Measurements from ENCODE around the gene SPRED2. TPM values are rescaled to one million over a fixed set of nuclear protein-coding genes. Genes with fewer than 3 reads are reported as not detected.
A peak's percentile ranks its signal among the peaks of the same experiment; 100 is the strongest.

SPRED2 gene
- total and polyA plus RNA-seq, 12 donors = 10.2 to 20.7 (median 17.0) TPM

- 65 to 68% methylated on average over 5 of the region's 5 CpGs for WGBS, 2 donors
- H3K27ac ChIP-seq = peak overlapping the region in 5 of 10 donors; percentile 9 to 62 (median 19)
- no peaks in the 10 kb centered on the region for H3K36me3 ChIP-seq
- DNase-seq = no peak
- intact Hi-C loops (cut with DNase I) = no loop called here
- H3K4me1 ChIP-seq = peaks cover 0 to 23% (median 8%) of the 10 kb centered on the region in 9 donors
- no peaks in the 10 kb centered on the region for H3K27me3 ChIP-seq
- TF ChIP-seq CTCF (IDR thresholded peaks at IDR 0.05) = no peak
- ATAC-seq = peak in 3 of 8 donors; percentile 31 to 54 (median 38)
- no peak overlapping the region for H3K4me3 ChIP-seq
- H3K9me3 ChIP-seq = no peaks in the 10 kb centered on the region
Observed at GRCh38 chr2:65465124-65465523, 32.7 kb upstream of the SPRED2 start.

GRCh38 chr2:65464604-65465003 is 32.2 kb upstream of the SPRED2 start:
- Histone ChIP-seq H3K4me3 (no peak overlapping the region), H3K9me3 (no peaks in the 10 kb centered on the region), H3K4me1 (peaks cover 0 to 23% (median 8%) of the 10 kb centered on the region in 9 donors), H3K36me3 (no peaks in the 10 kb centered on the region), H3K27me3 (no peaks in the 10 kb centered on the region), H3K27ac (peak overlapping the region in 6 of 10 donors; percentile 9 to 62 (median 43))
- DNase-seq = peak in 1 of 2 donors; percentile 27
- no peak for TF ChIP-seq CTCF (IDR thresholded peaks at IDR 0.05)
- ATAC-seq = peak; percentile 47 to 86 (median 85)
- intact Hi-C loops (cut with DNase I) = no loop called here
- 49 to 55% methylated on average over 3 of the region's 3 CpGs for WGBS, 2 donors

GRCh38 chr2:65458999-65459398 is 26.6 kb upstream of the SPRED2 start:
- Histone ChIP-seq H3K27me3 (no peaks in the 10 kb centered on the region), H3K36me3 (no peaks in the 10 kb centered on the region), H3K4me3 (no peak overlapping the region), H3K27ac (peak overlapping the region in 1 of 10 donors; percentile 20), H3K4me1 (peaks cover 0 to 23% (median under 1%) of the 10 kb centered on the region in 9 donors), H3K9me3 (no peaks in the 10 kb centered on the region)
- WGBS, 2 donors = 63 to 67% methylated on average over 3 of the region's 3 CpGs
- ATAC-seq = peak in 1 of 8 donors; percentile 58
- TF ChIP-seq CTCF (IDR thresholded peaks at IDR 0.05) = no peak
- intact Hi-C loops (cut with DNase I) = no loop called here
- no peak for DNase-seq

GRCh38 chr2:65456886-65457285 is 24.5 kb upstream of the SPRED2 start:
- H3K27me3 ChIP-seq = no peaks in the 10 kb centered on the region
- no peaks in the 10 kb centered on the region for H3K9me3 ChIP-seq
- peaks cover 0 to 23% (median 0%) of the 10 kb centered on the region in 9 donors for H3K4me1 ChIP-seq
- no peak for DNase-seq
- TF ChIP-seq CTCF (IDR thresholded peaks at IDR 0.05) = no peak
- no peak for ATAC-seq
- intact Hi-C loops (cut with DNase I) = no loop called here
- H3K36me3 ChIP-seq = no peaks in the 10 kb centered on the region
- WGBS, 2 donors = 66 to 77% methylated on average over 2 of the region's 2 CpGs
- H3K27ac ChIP-seq = no peak overlapping the region
- H3K4me3 ChIP-seq = no peak overlapping the region
